ENCODE measurements around the gene LPIN2.
A peak's percentile ranks its signal among the peaks of the same experiment; 100 is the strongest.
"Not testable (repeated sequence)": the region's sequence is repeated elsewhere in the genome, so short reads cannot be mapped to it uniquely, and the experiment has no call there.

LPIN2 gene

GRCh38 chr18:3013024-3013804 is at the start of gene LPIN2:
TSS of gene LPIN2 (minus strand) at chr18:3013144. CDS start at chr18:2960840, 52,304 bp downstream.
- peak; percentile 95 for DNase-seq

GRCh38 chr18:3061581-3062312 is 48.8 kb upstream of the LPIN2 start:
- peak; percentile 67 for DNase-seq

GRCh38 chr18:3060667-3061580 is 48.0 kb upstream of the LPIN2 start:
- peak; percentile 67 for DNase-seq

- peak; percentile 7 for DNase-seq
These were observed 46.3 kb upstream of the LPIN2 start for GRCh38 chr18:3059272-3059671.

- peak; percentile 48 for DNase-seq
These were observed 45.6 kb upstream of the LPIN2 start for GRCh38 chr18:3058328-3059191.

GRCh38 chr18:3057526-3057925 is 44.6 kb upstream of the LPIN2 start:
- DNase-seq, result peak; percentile 50

- peak; percentile 22 for DNase-seq
These were observed 43.4 kb upstream of the LPIN2 start for GRCh38 chr18:3056311-3056710.

GRCh38 chr18:3055816-3056215 is 42.9 kb upstream of the LPIN2 start:
- no peak for DNase-seq

- no peak for DNase-seq
These were observed 42.3 kb upstream of the LPIN2 start for GRCh38 chr18:3055186-3055728.

GRCh38 chr18:3054780-3055179 is 41.8 kb upstream of the LPIN2 start:
- DNase-seq, result no peak

- DNase-seq, result no peak
These were observed 41.3 kb upstream of the LPIN2 start for GRCh38 chr18:3054214-3054613.

- DNase-seq, result no peak
These were observed 40.1 kb upstream of the LPIN2 start for GRCh38 chr18:3053081-3053480.

- no peak for DNase-seq
These were observed 39.4 kb upstream of the LPIN2 start for GRCh38 chr18:3052411-3052758.

GRCh38 chr18:3051718-3052410 is 38.9 kb upstream of the LPIN2 start:
- DNase-seq, result no peak

- DNase-seq, result not testable (repeated sequence)
These were observed 37.0 kb upstream of the LPIN2 start for GRCh38 chr18:3049897-3050454.

GRCh38 chr18:3048820-3049349 is 35.9 kb upstream of the LPIN2 start:
- DNase-seq, result no peak

- DNase-seq, result no peak
These were observed 35.2 kb upstream of the LPIN2 start for GRCh38 chr18:3048121-3048520.

- DNase-seq, result no peak
These were observed 33.4 kb upstream of the LPIN2 start for GRCh38 chr18:3046216-3046808.

GRCh38 chr18:3044931-3045698 is 32.2 kb upstream of the LPIN2 start:
- no peak for DNase-seq

Data from activated CD8-positive, alpha-beta memory T cell treated with anti-CD3 and anti-CD28 coated beads, Interleukin-2, amount 50 U/mL, for 48 hours (primary cell).